Mononuclear cell (primary cell): ENCODE data around the gene DYDC1. TPM values are rescaled to one million over a fixed set of nuclear protein-coding genes. Genes with fewer than 3 reads are reported as not detected.
"Not testable (repeated sequence)": the region's sequence is repeated elsewhere in the genome, so short reads cannot be mapped to it uniquely, and the experiment has no call there.

Experiments
- H3K27me3 ChIP-seq: 2 replicates; pipeline ENCODE4 v1.6.0; 2011; ENCODE audit warnings: low read length, control low read depth; ENCODE audit not compliant: insufficient read depth
- H3K4me1 ChIP-seq: 2 replicates; pipeline ENCODE4 v1.5.1; 2011; ENCODE audit warnings: mild to moderate bottlenecking, low read length, control low read depth; ENCODE audit not compliant: insufficient read depth
- H3K4me3 ChIP-seq: 2 replicates; pipeline ENCODE4 v1.5.1; 2011; ENCODE audit warnings: mild to moderate bottlenecking, low read length, moderate library complexity
- H3K9me3 ChIP-seq: 2 replicates; pipeline ENCODE4 v1.5.1; 2011; ENCODE audit warnings: low read depth, mild to moderate bottlenecking, control low read depth, low read length
- total RNA-seq: library from RNA; depleted of rRNA; stranded (reverse); fragments of >200 nt; gene quantifications from one replicate; pipeline ENCODE4 v1.2.3, GENCODE V29; 2012

Gene DYDC1
- total RNA-seq, 1 donor, result not detected

DNA sequence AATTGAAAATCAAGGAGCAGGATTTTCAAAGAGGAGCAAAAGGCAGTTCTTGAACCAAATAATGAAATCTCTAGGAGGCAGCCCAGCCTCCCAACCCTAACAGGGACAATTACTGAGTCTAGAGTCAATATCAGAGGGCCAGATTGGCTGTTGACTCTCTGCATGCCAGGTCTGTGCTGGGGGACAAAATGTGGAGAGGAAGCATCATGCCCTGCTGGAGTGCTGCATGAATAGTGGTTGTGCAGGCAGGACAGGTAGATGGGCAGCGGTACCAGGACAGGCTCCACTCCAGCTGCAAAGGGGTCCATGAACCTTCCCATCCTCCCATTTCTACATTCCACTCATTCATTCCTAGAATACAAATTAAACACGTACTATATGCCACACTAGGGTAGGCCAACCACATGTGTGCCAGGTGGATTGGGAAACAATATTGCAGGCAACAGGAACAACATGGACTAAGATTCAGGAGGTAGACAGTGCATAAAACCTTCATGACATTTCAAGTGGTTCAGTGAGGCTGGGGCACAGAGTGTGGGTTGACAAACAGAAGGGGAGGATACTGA, 36.7 kb downstream of the DYDC1 start:
- Histone ChIP-seq H3K9me3 (no peaks in the 10 kb centered on the region), H3K27me3 (no peaks in the 10 kb centered on the region), H3K4me1 (no peaks in the 10 kb centered on the region), H3K4me3 (no peak overlapping the region)

DNA sequence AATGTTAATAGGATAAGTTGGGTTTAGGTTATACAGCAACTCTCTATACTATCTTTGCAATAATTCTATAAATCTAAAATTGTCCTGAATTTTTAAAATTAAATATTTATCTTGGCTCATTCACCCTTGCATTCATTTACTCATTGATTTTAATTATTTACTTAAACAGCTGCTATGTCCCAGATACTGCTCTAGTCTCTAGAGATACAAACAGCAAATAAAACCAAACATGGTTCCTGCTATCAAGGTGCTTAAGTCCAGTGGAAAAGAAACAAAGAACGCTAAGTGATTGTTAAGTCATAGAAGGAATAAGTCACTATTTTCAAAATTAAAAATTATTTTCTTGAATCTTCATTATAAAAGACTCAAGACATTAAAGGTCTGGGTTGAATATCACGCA, 37.2 kb downstream of the DYDC1 start:
- H3K4me3 ChIP-seq, result no peak overlapping the region
- H3K9me3 ChIP-seq, result no peaks in the 10 kb centered on the region
- H3K27me3 ChIP-seq, result no peaks in the 10 kb centered on the region
- no peaks in the 10 kb centered on the region for H3K4me1 ChIP-seq

DNA sequence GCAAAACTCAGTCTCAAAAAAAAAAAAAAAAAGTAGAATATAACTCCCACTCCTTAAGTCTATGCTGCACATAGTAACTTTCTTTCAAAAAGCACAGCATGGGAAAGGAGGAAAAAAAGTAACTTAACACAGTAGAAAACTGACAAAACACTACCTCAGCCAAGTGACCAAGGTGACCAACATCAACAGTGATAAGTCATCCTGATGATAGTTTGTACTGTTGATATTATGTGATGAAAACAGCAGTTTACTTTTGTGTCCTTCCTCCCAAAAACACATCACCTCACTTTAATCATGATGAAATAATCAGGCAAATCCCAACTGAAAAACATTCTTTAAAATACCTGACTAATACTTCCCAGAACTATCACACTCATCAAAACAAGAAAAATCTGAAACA, 37.8 kb downstream of the DYDC1 start:
- no peak overlapping the region for H3K4me3 ChIP-seq

DNA sequence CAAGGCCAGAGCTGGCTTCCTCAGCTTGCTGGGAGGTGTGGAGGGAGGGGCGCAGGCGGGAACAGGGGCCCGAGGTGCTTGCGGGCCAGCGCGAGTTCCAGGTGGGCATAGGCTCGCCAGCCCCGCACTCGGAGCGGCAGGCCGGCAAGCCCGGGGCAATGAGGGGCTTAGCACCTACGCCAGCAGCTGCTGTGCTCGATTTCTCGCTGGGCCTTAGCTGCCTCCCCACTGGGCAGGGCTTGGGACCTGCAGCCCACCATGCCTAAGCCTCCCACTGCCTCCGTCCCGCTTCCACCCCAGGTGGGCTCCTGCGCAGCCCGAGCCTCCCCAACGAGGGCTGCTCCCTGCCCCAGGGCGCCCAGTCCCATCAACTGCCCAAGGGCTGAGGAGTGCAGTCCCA, 41.2 kb downstream of the DYDC1 start:
- H3K27me3 ChIP-seq, result no peaks in the 10 kb centered on the region
- no peaks in the 10 kb centered on the region for H3K4me1 ChIP-seq
- no peaks in the 10 kb centered on the region for H3K9me3 ChIP-seq
- H3K4me3 ChIP-seq, result no peak overlapping the region

More for the DNA sequence above, 37.8 kb downstream of the DYDC1 start:
- H3K9me3 ChIP-seq, result no peaks in the 10 kb centered on the region
- H3K27me3 ChIP-seq, result no peaks in the 10 kb centered on the region
- H3K4me1 ChIP-seq, result no peaks in the 10 kb centered on the region

DNA sequence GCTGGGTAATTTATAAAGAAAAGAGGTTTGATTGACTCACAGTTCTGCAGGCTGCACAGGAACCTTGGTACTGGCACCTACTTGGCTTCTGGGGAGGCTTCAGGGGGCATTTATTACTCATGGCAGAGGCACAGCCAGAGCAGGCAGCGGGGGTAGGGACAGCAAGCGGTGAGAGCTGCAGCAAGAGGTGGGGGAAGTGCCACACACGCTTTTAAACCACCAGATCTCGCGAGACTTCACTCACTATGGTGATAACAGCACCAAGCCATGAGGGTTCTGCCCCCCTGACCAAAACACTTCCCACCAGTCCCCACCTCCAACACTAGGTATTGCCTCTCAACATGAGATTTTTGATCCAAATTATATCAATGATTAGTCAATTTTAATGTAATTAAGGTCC, 43.0 kb downstream of the DYDC1 start:
- H3K4me1 ChIP-seq, result no peaks in the 10 kb centered on the region
- H3K4me3 ChIP-seq, result no peak overlapping the region
- no peaks in the 10 kb centered on the region for H3K27me3 ChIP-seq
- H3K9me3 ChIP-seq, result no peaks in the 10 kb centered on the region

DNA sequence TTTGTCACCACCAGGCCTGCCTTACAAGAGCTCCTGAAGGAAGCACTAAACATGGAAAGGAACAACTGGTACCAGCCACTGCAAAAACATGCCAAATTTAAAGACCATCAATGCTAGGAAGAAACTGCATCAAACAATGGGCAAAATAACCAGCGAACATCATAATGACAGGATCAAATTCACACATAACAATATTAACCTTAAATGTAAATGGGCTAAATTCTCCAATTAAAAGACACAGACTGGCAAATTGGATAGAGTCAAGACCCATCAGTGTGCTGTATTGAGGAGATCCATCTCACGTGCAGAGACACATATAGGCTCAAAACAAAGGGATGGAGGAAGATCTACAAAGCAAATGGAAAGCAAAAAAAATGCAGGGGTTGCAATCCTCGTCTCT, 50.6 kb downstream of the DYDC1 start:
- H3K4me1 ChIP-seq, H3K27me3 ChIP-seq, H3K4me3 ChIP-seq, H3K9me3 ChIP-seq: not testable (repeated sequence)

DNA sequence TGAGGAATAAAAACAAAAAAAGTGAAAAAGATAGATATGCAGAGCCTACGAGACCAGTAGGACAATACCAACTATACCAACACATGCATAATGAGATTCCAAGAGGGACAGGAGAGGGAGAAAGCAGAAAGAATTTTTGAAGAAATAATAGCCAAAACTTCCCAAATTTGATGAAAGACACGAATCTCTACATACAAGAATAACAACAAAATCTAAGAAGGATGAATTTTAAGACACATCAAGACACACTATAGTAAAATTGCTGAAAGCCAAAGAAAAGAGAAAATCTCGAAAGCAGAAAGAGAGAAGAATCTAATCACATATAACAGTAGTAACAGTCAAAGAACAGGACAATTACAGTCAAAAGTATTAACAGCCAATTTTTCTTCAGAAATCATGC, 59.6 kb downstream of the DYDC1 start:
- H3K4me1 ChIP-seq, result no peaks in the 10 kb centered on the region
- H3K9me3 ChIP-seq, result peaks cover 10% of the 10 kb centered on the region

DNA sequence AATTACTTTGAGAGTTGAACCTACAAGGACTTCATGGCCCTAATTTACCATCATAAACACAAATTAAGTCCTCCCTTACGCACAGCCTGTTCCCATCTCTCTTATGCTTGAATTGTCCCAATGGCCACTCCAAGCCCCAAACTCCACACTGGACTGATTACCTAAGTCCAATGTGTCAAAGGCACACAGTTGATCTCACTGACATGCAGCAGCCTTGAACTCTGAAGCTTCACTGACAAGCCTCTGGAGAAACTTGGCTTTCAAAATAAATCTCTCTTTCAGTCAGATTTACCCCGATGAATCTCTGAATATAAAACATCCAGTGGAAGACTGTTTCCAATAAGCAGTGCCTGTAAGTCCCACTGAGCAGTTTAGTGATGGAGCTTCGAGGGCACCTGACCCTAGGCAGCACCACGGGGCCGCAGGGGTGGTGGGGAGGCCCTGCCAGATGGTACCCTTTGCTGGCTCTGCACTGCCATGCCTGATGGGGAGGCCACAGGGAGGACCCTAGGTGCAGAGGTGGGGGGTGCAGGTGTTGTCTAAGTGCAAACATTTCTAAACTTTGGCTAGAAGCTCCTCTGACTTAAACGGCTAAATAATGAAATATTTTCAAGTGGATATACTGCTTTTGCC, 63.8 kb downstream of the DYDC1 start:
- Histone ChIP-seq H3K9me3 (no peaks in the 10 kb centered on the region), H3K4me3 (no peak overlapping the region), H3K4me1 (no peaks in the 10 kb centered on the region), H3K27me3 (no peaks in the 10 kb centered on the region)

More for the DNA sequence above, 59.6 kb downstream of the DYDC1 start:
- Histone ChIP-seq H3K27me3 (peaks cover 2% of the 10 kb centered on the region), H3K4me3 (no peak overlapping the region)

DNA sequence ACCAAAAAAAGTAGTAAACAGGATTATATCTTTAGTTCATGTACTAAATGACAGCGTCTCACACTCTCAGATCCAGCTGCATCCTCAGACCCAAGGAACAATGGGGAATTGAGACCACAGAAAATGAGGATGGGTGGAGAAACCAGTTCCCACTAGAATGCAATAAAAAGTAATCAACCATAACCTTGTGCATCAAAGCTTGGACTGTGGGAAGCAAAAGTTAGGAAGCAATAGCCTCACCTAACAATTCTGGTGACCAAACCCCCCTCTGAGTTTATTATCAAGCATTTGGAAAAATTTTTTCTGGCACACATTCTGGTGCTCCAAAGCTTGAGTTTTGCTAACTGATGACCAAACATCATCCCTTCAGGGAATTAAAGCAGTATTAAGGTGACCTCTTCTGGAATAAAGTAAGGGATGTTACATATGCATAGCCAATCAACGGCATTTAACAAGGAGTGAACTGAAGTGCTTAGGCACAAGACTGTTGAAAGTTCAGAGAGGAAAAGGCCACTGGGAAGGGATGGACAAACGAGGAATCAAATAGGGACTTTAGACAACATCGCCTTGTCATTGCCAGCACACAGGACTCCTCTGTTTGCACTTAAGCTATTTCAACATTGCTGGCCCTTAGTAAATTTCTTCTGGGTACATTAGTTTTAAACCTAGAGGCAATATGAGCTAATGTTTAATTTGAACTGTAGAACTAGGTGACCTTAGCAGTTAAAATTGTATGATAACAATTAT, 65.9 kb downstream of the DYDC1 start:
- H3K27me3 ChIP-seq, result no peaks in the 10 kb centered on the region

DNA sequence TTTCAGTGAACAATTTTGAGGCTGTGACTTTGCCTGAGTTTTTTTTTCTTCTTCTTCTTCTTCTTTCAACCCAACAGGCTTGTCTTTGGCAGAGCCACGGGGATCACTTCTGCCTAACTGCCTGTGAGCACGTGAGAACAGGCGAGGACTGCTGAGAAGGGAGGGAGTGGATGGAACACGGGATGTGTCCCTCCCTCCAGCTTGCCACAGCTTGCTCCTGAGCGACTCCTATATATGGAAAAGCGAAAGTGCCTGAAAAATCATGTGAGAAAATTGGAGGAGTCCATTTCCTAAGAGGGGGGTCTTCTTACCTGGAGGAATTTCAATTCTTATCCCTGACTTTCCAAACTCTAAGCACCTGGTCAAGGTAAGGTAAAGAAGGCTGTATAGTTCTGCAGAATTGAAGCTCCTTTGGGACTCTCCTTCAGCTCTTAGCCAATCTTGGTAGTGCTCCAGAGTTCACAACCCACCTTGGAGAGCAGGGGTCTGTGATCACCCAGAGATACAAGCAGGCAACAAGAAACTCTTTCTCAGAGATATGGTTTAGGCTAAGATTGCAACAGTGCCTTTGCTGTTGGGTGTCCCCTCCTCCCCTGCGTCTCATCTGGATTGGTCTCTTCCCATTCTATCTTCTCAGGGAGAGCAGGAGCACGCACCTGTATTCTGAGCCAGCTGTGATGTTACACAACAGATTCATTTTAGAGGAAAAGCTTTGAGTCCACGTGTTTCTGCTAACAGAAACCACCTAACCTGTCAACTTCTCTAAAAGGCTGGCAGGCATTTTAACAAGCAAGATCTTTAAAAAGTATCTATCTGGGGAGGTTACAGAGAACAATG, 66.9 kb downstream of the DYDC1 start, which contains the start of gene MAT1A:
MAT1A (minus strand) TSS at position 208 of the 837 bp plus-strand sequence. CDS start 235 bp downstream, outside the sequence.
- no peaks in the 10 kb centered on the region for H3K27me3 ChIP-seq
- no peaks in the 10 kb centered on the region for H3K9me3 ChIP-seq
- H3K4me1 ChIP-seq, result no peaks in the 10 kb centered on the region
- no peak within 1 kb of the TSS for H3K4me3 ChIP-seq

More for the DNA sequence above, 65.9 kb downstream of the DYDC1 start:
- no peaks in the 10 kb centered on the region for H3K4me1 ChIP-seq
- no peaks in the 10 kb centered on the region for H3K9me3 ChIP-seq
- no peak overlapping the region for H3K4me3 ChIP-seq

DNA sequence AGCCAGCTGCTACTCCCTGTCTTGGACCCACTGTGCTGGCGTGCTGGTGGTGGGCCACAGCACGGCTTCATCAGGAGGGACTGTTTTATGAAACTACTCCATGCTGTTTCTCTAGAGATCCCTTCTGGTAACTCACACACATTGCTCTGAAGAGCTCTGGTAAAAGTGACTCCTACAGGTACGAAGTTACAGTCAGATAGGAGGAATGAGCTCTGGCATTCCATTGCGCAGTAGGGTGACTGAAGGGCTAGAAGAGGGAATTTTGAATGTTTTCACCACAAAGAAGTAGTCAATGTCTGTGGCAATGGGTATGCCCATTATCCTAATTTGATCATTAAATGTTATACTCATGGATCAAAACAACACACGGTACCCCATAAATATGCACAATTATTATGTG, 67.7 kb downstream of the DYDC1 start:
- no peaks in the 10 kb centered on the region for H3K9me3 ChIP-seq
- no peaks in the 10 kb centered on the region for H3K4me1 ChIP-seq
- H3K27me3 ChIP-seq, result no peaks in the 10 kb centered on the region
- H3K4me3 ChIP-seq, result no peak overlapping the region

Other genes starting within 250 kb of the DYDC1 start
- gene PLAC9, start 224.0 kb downstream of the DYDC1 start, total RNA-seq, result not detected
- 61.6 TPM for gene ANXA11, start 151.2 kb downstream of the DYDC1 start, total RNA-seq
- gene MAT1A, start 67.1 kb downstream of the DYDC1 start, total RNA-seq, result not detected
- not detected for gene DYDC2, start within 50 bp of the DYDC1 start, total RNA-seq
- 3.3 TPM for gene PRXL2A, start 51.8 kb upstream of the DYDC1 start, total RNA-seq
- 65.4 TPM for gene TSPAN14, start 97.6 kb upstream of the DYDC1 start, total RNA-seq
- 0.10 TPM for gene SH2D4B, start 181.1 kb upstream of the DYDC1 start, total RNA-seq